ENCODE data around the gene NT5C2.

DNA sequence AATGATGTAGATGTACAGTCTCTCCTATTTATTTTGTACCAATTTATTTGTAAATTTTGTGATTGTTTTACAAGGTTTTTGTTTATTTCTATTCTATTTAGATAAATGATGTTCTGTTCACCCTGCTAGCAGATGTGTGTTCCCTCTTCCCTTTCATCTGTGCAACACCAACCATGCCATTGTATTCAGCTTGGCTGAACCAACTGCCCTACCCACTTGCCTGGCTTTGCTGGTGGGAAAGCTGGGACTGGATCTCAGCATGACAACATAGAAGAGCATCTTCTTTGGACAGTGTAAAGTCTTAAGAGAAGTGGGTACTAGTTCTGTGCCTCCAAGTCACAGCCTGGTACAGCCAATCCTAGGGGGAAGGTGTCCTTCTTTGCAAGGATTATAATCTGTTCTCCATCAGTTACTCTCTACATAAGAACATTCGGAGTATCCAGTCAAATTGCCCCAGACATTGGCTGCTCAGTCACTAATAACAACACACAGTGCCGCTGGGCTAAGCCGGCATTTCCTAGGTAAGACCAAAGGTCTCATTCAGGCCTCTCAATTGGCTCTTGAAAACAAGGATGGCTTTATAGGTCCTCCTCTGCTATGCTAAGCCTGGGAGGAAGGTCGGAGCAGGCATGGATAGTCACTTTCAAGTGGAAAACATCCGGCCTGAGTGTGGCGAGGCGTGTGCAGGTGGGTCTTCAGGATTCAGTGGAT, 109.7 kb downstream of the NT5C2 start:
- no peak for TF ChIP-seq EZH2 (IDR thresholded peaks at IDR 0.05; ENCODE audit: insufficient read depth, poor library complexity, severe bottlenecking)
- TF ChIP-seq EZH2phosphoT487 (IDR thresholded peaks at IDR 0.05; ENCODE audit: insufficient read depth, low read depth), result no peak

Measured in GM23248 (cell line).